ENCODE data around the gene PRDM7. TPM values are rescaled to one million over a fixed set of nuclear protein-coding genes. Genes with fewer than 3 reads are reported as not detected.

The PRDM7 gene
- total and polyA plus RNA-seq, 9 of the 15 experiments (the other 6 are each of a cell fraction or from before 2014, with no cell fraction given) = not detected

DNA sequence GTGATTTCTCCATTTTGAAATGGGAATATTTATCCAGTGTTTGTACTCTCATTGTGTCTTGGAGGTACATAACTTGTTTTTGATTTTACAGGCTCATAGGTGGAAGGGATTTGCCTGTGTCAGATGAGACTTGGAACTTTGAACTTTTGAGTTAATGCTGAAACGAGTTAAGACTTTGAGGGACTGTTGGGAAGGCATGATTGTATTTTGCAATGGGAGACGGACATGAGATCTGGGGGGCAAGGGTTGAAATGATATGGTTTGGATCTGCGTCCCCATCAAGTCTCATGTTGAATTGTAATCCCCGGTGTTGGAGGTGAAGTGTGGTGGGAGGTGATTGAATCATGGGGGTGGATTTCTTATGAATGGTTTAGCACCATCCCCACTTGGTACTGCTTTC lies 21.8 kb downstream of the PRDM7 start:
- Histone ChIP-seq H4K20me1 (replicated peaks; ENCODE audit: control insufficient read depth, insufficient read depth, low read length) (no peaks in the 10 kb centered on the region), H3K79me2 (ENCODE audit: control insufficient read depth, insufficient read depth, low read length) (no peaks in the 10 kb centered on the region), H3K27ac (ENCODE audit: extremely low read depth, low read depth, low read length) (no peak overlapping the region), H2AFZ (ENCODE audit: low read depth, low read length) (no peak overlapping the region), H3K4me3 (no peak overlapping the region), H3K9ac (ENCODE audit: insufficient read depth in 1 of 2, low read depth in 2 of 2, low read length in 2 of 2) (no peak overlapping the region), H3K36me3 (ENCODE audit: control insufficient read depth, insufficient read depth, low read length) (no peaks in the 10 kb centered on the region), H3K9me1 (ENCODE audit: control insufficient read depth, insufficient read depth, low read length) (no peaks in the 10 kb centered on the region), H3K4me1 (replicated peaks in 1 of 2; ENCODE audit: control insufficient read depth in 2 of 2, insufficient read depth in 2 of 2, low read length in 2 of 2) (peaks cover 6 to 15% of the 10 kb centered on the region in 2 experiments; a peak in 4 of 5 replicates), H3K4me2 (ENCODE audit: insufficient read depth, low read length) (no peak overlapping the region), H3K9me3 (replicated peaks; ENCODE audit: control insufficient read depth, insufficient read depth, low read depth, low read length) (peaks cover 9% of the 10 kb centered on the region), H3K27me3 (ENCODE audit: control insufficient read depth in 2 of 2, insufficient read depth in 2 of 2, low read length in 2 of 2) (no peaks in the 10 kb centered on the region)
- POLR2A ChIA-PET = interaction anchor here (0.5 kb wide), 1 partner anchor 13 kb away, joined by 3 read pairs; no protein-coding TSS in a partner anchor
- intact Hi-C loops (cut with micrococcal nuclease) (no loop called here), in situ Hi-C loops (cut with MboI) (no loop called here)
- no TSS peak for BruUV-seq (replicated peaks)
- TF ChIP-seq ZNF696 (CRISPR knock-in tag; conservative IDR thresholded peaks at IDR 0.05) = no peak
- ATAC-seq (no peak), DNase-seq (ENCODE audit: extremely low read depth in 1 of 4, low spot score in 3 of 4) (no peak), FAIRE-seq (no peak)
- CTCF ChIA-PET (ENCODE audit: low intra/inter-chr PET ratio) = no interaction called here
- WGBS (ENCODE audit: insufficient coverage, low coverage, missing lambda C conversion rate) = 22% methylated on average over 4 of the region's 4 CpGs

GRCh38 chr16:90054554-90054953 lies 22.6 kb downstream of the PRDM7 start:
- peaks cover 9% of the 10 kb centered on the region for H3K9me3 ChIP-seq (replicated peaks; ENCODE audit: control insufficient read depth, insufficient read depth, low read depth, low read length)
- ATAC-seq = no peak
- ChIA-PET POLR2A (interaction anchor here (0.5 kb wide), 1 partner anchor 14 kb away, joined by 3 read pairs; no protein-coding TSS in a partner anchor), CTCF (ENCODE audit: low intra/inter-chr PET ratio) (no interaction called here)
- H3K4me1 ChIP-seq (replicated peaks in 1 of 2; ENCODE audit: control insufficient read depth in 2 of 2, insufficient read depth in 2 of 2, low read length in 2 of 2) = peaks cover 6 to 15% of the 10 kb centered on the region in 2 experiments; a peak in 4 of 5 replicates
- H3K27ac ChIP-seq (ENCODE audit: extremely low read depth, low read depth, low read length) = no peak overlapping the region
- no peak overlapping the region for H2AFZ ChIP-seq (ENCODE audit: low read depth, low read length)
- no peaks in the 10 kb centered on the region for H3K36me3 ChIP-seq (ENCODE audit: control insufficient read depth, insufficient read depth, low read length)
- no peaks in the 10 kb centered on the region for H3K79me2 ChIP-seq (ENCODE audit: control insufficient read depth, insufficient read depth, low read length)
- H3K4me2 ChIP-seq (ENCODE audit: insufficient read depth, low read length) = no peak overlapping the region
- in situ Hi-C loops (cut with MboI) (no loop called here), intact Hi-C loops (cut with micrococcal nuclease) (no loop called here)
- H4K20me1 ChIP-seq (replicated peaks; ENCODE audit: control insufficient read depth, insufficient read depth, low read length) = no peaks in the 10 kb centered on the region
- H3K4me3 ChIP-seq = no peak overlapping the region
- no peak overlapping the region for H3K9ac ChIP-seq (ENCODE audit: insufficient read depth in 1 of 2, low read depth in 2 of 2, low read length in 2 of 2)
- BruUV-seq (replicated peaks) = no TSS peak
- FAIRE-seq = no peak
- DNase-seq (ENCODE audit: extremely low read depth in 1 of 4, low spot score in 3 of 4) = no peak
- H3K9me1 ChIP-seq (ENCODE audit: control insufficient read depth, insufficient read depth, low read length) = no peaks in the 10 kb centered on the region
- no peaks in the 10 kb centered on the region for H3K27me3 ChIP-seq (ENCODE audit: control insufficient read depth in 2 of 2, insufficient read depth in 2 of 2, low read length in 2 of 2)
- WGBS (ENCODE audit: insufficient coverage, low coverage, missing lambda C conversion rate) = 12% methylated on average over 4 of the region's 4 CpGs
- TF ChIP-seq CBX1 (IDR thresholded peaks at IDR 0.05; ENCODE audit: low read depth) (peak; percentile 63; the same call in 1 of the 2 replicates), ERF (CRISPR knock-in tag; IDR thresholded peaks at IDR 0.05) (no peak), PRPF4 (IDR thresholded peaks at IDR 0.05; ENCODE audit: insufficient read depth, low read depth, low read length, poor library complexity, severe bottlenecking) (no peak), CBX5 (IDR thresholded peaks at IDR 0.05; ENCODE audit: borderline replicate concordance, low read depth) (peak; percentile 94), CEBPZ (IDR thresholded peaks at IDR 0.05; ENCODE audit: borderline replicate concordance, low read depth, low read length) (peak; percentile 85), TRIM28 (IDR thresholded peaks at IDR 0.05) (0 out of 2 replicates have a peak, but pooled peaks have one; percentile 48), TEAD2 (tag; IDR thresholded peaks at IDR 0.05) (no peak), ZNF133 (CRISPR knock-in tag; IDR thresholded peaks at IDR 0.05) (no peak), ZFP36 (IDR thresholded peaks at IDR 0.05; ENCODE audit: low read depth, low read length, partially characterized antibody) (peak; percentile 95)
- TF ChIP-seq, protein P1, sequence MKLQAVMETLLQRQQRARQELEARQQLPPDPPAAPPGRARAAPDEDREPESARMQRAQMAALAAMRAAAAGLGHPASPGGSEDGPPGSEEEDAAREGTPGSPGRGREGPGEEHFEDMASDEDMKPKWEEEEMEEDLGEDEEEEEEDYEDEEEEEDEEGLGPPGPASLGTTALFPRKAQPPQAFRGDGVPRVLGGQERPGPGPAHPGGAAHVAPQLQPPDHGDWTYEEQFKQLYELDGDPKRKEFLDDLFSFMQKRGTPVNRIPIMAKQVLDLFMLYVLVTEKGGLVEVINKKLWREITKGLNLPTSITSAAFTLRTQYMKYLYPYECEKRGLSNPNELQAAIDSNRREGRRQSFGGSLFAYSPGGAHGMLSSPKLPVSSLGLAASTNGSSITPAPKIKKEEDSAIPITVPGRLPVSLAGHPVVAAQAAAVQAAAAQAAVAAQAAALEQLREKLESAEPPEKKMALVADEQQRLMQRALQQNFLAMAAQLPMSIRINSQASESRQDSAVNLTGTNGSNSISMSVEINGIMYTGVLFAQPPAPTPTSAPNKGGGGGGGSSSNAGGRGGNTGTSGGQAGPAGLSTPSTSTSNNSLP (IDR thresholded peaks at IDR 0.05; ENCODE audit: borderline replicate concordance, low read depth, low read length) = no peak

All from K562 (cell line).